Activated T-helper 1 cell treated with Interleukin-2 at 50 U/mL for 16 hours (primary cell): Measurements from ENCODE around the gene ARHGEF2.
A peak's percentile ranks its signal among the peaks of the same experiment; 100 is the strongest.

Experiments
- DNase-seq: peaks from one replicate; pipeline ENCODE4 v3.0.0-alpha.2; 2020; ENCODE audit warnings: low read depth

ARHGEF2 gene

GRCh38 chr1:155911156-155912055, 66.9 kb downstream of the ARHGEF2 start, which contains the start of gene RIT1:
Gene RIT1 (minus strand): TSS chr1:155911349. CDS start chr1:155910761, 588 bp downstream.
- peak; percentile 77 for DNase-seq

DNA sequence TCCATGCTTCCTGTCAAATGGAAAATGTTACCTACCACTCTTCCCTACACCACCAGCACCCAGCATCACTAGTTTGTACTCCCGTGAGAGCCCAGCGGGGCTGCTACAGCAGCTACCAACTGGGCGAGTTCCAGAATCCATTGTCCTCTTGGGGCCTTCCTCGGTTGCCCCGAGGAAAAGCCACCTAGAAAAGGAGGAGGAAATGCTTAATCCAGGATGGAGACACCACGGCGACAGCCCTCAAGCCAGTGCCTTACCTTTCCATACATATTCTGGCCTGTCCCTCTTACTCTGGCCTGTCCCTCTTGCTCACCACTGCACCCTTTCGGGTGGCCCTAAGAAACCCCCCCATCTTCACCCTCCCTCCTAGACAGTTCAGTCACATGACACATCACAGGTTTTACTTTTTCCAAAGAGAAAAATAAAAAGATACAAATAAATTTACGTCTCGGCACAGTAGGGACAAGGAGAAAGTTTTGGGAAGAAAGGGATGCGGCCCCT, 67.7 kb downstream of the ARHGEF2 start:
- no peak for DNase-seq

- no peak for DNase-seq
Observed at GRCh38 chr1:155909894-155910293, 68.5 kb downstream of the ARHGEF2 start.

GRCh38 chr1:155904261-155904660, 74.1 kb downstream of the ARHGEF2 start:
- no peak for DNase-seq

- no peak for DNase-seq
Observed at GRCh38 chr1:155900161-155900560, 78.2 kb downstream of the ARHGEF2 start.

DNA sequence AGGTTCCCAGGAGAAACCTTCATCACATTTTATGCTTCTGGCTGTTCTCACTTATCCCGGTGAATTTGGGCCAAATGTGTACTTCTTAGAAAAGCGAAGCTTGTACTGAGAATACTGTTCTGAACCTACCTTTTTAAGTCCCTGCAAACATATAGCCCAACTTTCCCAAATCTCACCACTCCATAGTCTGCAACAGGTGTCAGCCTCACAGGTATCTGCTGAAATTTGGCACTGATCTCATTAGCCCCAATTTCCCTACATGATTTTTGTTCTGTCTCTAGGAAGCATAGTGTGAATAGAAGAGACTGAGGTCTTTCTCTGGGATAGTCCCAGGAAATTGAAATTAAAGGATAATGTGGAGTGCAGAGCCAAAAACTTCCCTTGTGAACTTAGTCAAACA, 78.7 kb downstream of the ARHGEF2 start:
- DNase-seq = no peak

- DNase-seq = no peak
Observed at GRCh38 chr1:155898888-155899287, 79.5 kb downstream of the ARHGEF2 start.

DNA sequence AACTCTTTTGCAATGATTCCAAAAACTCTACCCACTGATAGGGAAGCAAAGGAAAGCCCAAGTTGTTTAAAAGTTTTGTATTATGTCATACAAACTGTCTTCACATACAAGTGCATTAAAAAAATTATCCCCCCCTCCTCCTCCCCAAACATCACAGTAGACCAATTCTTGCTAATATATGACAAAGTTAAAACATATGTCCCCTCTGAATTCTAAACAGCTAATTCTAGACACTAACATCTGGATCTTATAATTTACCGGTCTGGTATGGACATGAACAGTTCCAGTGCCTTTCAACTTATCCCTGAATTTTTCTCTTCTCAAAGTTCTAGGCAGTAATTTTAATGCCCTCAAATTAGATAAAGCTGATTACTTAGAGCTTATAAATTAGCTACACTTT, 80.6 kb downstream of the ARHGEF2 start:
- no peak for DNase-seq
